Measurements from ENCODE around the gene TMEM170A. TPM values are rescaled to one million over a fixed set of nuclear protein-coding genes. Genes with fewer than 3 reads are reported as not detected.

TMEM170A gene
- total and polyA plus RNA-seq, 10 of the 15 experiments (the other 5 are each of a cell fraction or from before 2014, with no cell fraction given), result 7.3 to 28.2 (median 20.9) TPM

DNA sequence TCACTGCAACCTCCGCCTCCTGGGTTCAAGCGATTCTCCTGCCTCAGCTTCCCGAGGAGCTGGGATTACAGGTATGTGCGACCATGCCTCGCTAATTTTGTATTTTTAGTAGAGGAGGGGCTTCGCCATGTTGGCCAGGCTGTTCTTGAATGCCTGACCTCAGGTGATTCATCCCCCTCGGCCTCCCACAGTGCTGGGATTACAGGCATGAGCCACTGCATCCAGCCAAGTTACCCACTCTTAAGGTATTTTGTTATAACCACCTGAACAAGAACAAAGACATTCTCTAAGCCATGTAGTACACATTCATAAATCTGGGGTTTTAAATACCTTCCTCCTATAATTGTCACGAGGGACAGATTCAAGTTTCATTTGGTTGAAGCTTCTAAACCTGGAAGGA is 12.3 kb upstream of the TMEM170A start:
- in situ Hi-C loops (cut with MboI), result no loop called here
- H3K27ac ChIP-seq (ENCODE audit: control insufficient read depth, insufficient read depth), result no peak overlapping the region
- H3K9ac ChIP-seq (ENCODE audit: control insufficient read depth, insufficient read depth, low read length), result no peak overlapping the region
- no peaks in the 10 kb centered on the region for H4K20me1 ChIP-seq (ENCODE audit: control insufficient read depth, insufficient read depth)
- RAD21 ChIA-PET (ENCODE audit: unreplicated experiment), result interaction anchor here (0.7 to 1.7 kb wide), 4 partner anchors 10 to 145 kb away, joined by 3 to 6 read pairs (median 4); no protein-coding TSS in a partner anchor
- H3K36me3 ChIP-seq (ENCODE audit: control insufficient read depth in 2 of 2, insufficient read depth in 2 of 2, low read length in 1 of 2), result no peaks in the 10 kb centered on the region
- no peak overlapping the region for H3K4me2 ChIP-seq (ENCODE audit: control insufficient read depth, insufficient read depth)
- intact Hi-C loops (cut with micrococcal nuclease; ENCODE audit: unreplicated experiment), result no loop called here
- 25% methylated on average over 7 of the region's 8 CpGs for WGBS (ENCODE audit: insufficient coverage, insufficient replicate concordance, low lambda C conversion rate, missing lambda C conversion rate)
- H3K4me1 ChIP-seq (ENCODE audit: control insufficient read depth, insufficient read depth, low read length), result no peaks in the 10 kb centered on the region
- H3K27me3 ChIP-seq (replicated peaks in 1 of 2; ENCODE audit: control insufficient read depth in 2 of 2, insufficient read depth in 2 of 2, low read length in 1 of 2), result no peaks in the 10 kb centered on the region; a peak in 1 of 4 replicates
- no TSS peak for BruUV-seq (replicated peaks)
- SMC1A ChIA-PET (ENCODE audit: uncharacterized antibody, unreplicated experiment), result interaction anchor here (0.6 to 2.4 kb wide), 7 partner anchors 10 to 287 kb away, joined by 3 to 11 read pairs (median 5); no protein-coding TSS in a partner anchor
- POLR2A ChIA-PET, result interaction anchor here (0.5 to 1.3 kb wide), 3 partner anchors 8 to 41 kb away, joined by 3 to 5 read pairs (median 3); no protein-coding TSS in a partner anchor
- FAIRE-seq (no peak), ATAC-seq (no peak), DNase-seq (ENCODE audit: low read depth, low spot score) (no peak)
- no peaks in the 10 kb centered on the region for H3K9me3 ChIP-seq (replicated peaks; ENCODE audit: control insufficient read depth, insufficient read depth, low read length)
- H3K79me2 ChIP-seq (ENCODE audit: control insufficient read depth, insufficient read depth, low read length), result no peaks in the 10 kb centered on the region
- no peak overlapping the region for H2AFZ ChIP-seq (ENCODE audit: control insufficient read depth, low read depth, low read length)
- H3K4me3 ChIP-seq, result no peak overlapping the region
- CTCF ChIA-PET, result interaction anchor here (0.7 to 9.1 kb wide), 8 partner anchors 12 to 145 kb away, joined by 3 to 95 read pairs (median 5); no protein-coding TSS in a partner anchor
- no peak for TF ChIP-seq SRF (IDR thresholded peaks at IDR 0.05; ENCODE audit: low read depth in 2 of 2, low read length in 2 of 2)
- TF ChIP-seq, protein P1, sequence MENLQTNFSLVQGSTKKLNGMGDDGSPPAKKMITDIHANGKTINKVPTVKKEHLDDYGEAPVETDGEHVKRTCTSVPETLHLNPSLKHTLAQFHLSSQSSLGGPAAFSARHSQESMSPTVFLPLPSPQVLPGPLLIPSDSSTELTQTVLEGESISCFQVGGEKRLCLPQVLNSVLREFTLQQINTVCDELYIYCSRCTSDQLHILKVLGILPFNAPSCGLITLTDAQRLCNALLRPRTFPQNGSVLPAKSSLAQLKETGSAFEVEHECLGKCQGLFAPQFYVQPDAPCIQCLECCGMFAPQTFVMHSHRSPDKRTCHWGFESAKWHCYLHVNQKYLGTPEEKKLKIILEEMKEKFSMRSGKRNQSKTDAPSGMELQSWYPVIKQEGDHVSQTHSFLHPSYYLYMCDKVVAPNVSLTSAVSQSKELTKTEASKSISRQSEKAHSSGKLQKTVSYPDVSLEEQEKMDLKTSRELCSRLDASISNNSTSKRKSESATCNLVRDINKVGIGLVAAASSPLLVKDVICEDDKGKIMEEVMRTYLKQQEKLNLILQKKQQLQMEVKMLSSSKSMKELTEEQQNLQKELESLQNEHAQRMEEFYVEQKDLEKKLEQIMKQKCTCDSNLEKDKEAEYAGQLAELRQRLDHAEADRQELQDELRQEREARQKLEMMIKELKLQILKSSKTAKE (IDR thresholded peaks at IDR 0.05; ENCODE audit: low read depth, poor library complexity, severe bottlenecking), result no peak
- TF ChIP-seq SUPT20H (IDR thresholded peaks at IDR 0.05; ENCODE audit: borderline replicate concordance, control insufficient read depth, low read depth, low read length), result no peak
- TF ChIP-seq, protein P2, sequence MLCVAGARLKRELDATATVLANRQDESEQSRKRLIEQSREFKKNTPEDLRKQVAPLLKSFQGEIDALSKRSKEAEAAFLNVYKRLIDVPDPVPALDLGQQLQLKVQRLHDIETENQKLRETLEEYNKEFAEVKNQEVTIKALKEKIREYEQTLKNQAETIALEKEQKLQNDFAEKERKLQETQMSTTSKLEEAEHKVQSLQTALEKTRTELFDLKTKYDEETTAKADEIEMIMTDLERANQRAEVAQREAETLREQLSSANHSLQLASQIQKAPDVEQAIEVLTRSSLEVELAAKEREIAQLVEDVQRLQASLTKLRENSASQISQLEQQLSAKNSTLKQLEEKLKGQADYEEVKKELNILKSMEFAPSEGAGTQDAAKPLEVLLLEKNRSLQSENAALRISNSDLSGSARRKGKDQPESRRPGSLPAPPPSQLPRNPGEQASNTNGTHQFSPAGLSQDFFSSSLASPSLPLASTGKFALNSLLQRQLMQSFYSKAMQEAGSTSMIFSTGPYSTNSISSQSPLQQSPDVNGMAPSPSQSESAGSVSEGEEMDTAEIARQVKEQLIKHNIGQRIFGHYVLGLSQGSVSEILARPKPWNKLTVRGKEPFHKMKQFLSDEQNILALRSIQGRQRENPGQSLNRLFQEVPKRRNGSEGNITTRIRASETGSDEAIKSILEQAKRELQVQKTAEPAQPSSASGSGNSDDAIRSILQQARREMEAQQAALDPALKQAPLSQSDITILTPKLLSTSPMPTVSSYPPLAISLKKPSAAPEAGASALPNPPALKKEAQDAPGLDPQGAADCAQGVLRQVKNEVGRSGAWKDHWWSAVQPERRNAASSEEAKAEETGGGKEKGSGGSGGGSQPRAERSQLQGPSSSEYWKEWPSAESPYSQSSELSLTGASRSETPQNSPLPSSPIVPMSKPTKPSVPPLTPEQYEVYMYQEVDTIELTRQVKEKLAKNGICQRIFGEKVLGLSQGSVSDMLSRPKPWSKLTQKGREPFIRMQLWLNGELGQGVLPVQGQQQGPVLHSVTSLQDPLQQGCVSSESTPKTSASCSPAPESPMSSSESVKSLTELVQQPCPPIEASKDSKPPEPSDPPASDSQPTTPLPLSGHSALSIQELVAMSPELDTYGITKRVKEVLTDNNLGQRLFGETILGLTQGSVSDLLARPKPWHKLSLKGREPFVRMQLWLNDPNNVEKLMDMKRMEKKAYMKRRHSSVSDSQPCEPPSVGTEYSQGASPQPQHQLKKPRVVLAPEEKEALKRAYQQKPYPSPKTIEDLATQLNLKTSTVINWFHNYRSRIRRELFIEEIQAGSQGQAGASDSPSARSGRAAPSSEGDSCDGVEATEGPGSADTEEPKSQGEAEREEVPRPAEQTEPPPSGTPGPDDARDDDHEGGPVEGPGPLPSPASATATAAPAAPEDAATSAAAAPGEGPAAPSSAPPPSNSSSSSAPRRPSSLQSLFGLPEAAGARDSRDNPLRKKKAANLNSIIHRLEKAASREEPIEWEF (IDR thresholded peaks at IDR 0.05; ENCODE audit: insufficient replicate concordance, low read depth, low read length), result no peak
- no peak for TF ChIP-seq ESRRA (IDR thresholded peaks at IDR 0.05; ENCODE audit: low read length)
- no peak for TF ChIP-seq CREB1 (IDR thresholded peaks at IDR 0.05; ENCODE audit: low read depth)
- no peak for TF ChIP-seq MYC (IDR thresholded peaks at IDR 0.05; ENCODE audit: insufficient read depth, insufficient read length, insufficient replicate concordance, low read length, severe bottlenecking)
- TF ChIP-seq CHD2 (IDR thresholded peaks at IDR 0.05; ENCODE audit: borderline replicate concordance, low read depth, low read length), result no peak
- no peak for TF ChIP-seq CBX3 (IDR thresholded peaks at IDR 0.05; ENCODE audit: borderline replicate concordance, low read depth)
- TF ChIP-seq CHD4 (IDR thresholded peaks at IDR 0.05), result no peak
- TF ChIP-seq ZNF207 (IDR thresholded peaks at IDR 0.05; ENCODE audit: borderline replicate concordance), result no peak
- no peak for TF ChIP-seq SPI1 (IDR thresholded peaks at IDR 0.05; ENCODE audit: borderline replicate concordance, insufficient read depth, low read depth, low read length)
- no peak for TF ChIP-seq RAD51 (IDR thresholded peaks at IDR 0.05)
- no peak for TF ChIP-seq NFYB (IDR thresholded peaks at IDR 0.05; ENCODE audit: insufficient read depth, low read depth, low read length)
- no peak for TF ChIP-seq IKZF2 (IDR thresholded peaks at IDR 0.05)
- no peak for TF ChIP-seq MTA3 (IDR thresholded peaks at IDR 0.05; ENCODE audit: borderline replicate concordance, low read length)
- TF ChIP-seq CBFB (IDR thresholded peaks at IDR 0.05; ENCODE audit: low read depth), result no peak
